Mucosa of stomach (tissue), 1 donor: ENCODE results near the gene ELFN1.

Source experiments
- H3K27me3 ChIP-seq: one replicate; pipeline ENCODE4 v1.7.0; 2013; ENCODE audit warnings: mild to moderate bottlenecking, low read length; ENCODE audit not compliant: control insufficient read depth, insufficient read depth
- H3K36me3 ChIP-seq: one replicate; pipeline ENCODE4 v1.7.0; 2013; ENCODE audit warnings: low read length; ENCODE audit not compliant: control insufficient read depth, insufficient read depth
- H3K4me1 ChIP-seq: one replicate; pipeline ENCODE4 v1.7.0; 2013; ENCODE audit warnings: mild to moderate bottlenecking, low read length; ENCODE audit not compliant: control insufficient read depth, insufficient read depth
- H3K4me3 ChIP-seq: one replicate; pipeline ENCODE4 v1.7.0; 2013; ENCODE audit warnings: low read length
- H3K9ac ChIP-seq: one replicate; pipeline ENCODE4 v1.7.0; 2013; ENCODE audit warnings: mild to moderate bottlenecking, low read length, moderate library complexity
- H3K9me3 ChIP-seq: one replicate; pipeline ENCODE4 v1.7.0; 2013; ENCODE audit warnings: mild to moderate bottlenecking, low read length, moderate library complexity; ENCODE audit not compliant: control insufficient read depth
- donor health status: Pancreatic carcinoma.

ELFN1 gene

GRCh38 chr7:1750541-1751021 is 80.5 kb downstream of the ELFN1 start:
- Histone ChIP-seq H3K4me3 (no peak overlapping the region), H3K4me1 (peaks cover 8% of the 10 kb centered on the region), H3K9ac (no peak overlapping the region), H3K9me3 (no peaks in the 10 kb centered on the region), H3K27me3 (peaks cover 33% of the 10 kb centered on the region), H3K36me3 (no peaks in the 10 kb centered on the region)

- H3K4me1 ChIP-seq = peaks cover 8% of the 10 kb centered on the region
- H3K4me3 ChIP-seq = no peak overlapping the region
- H3K36me3 ChIP-seq = no peaks in the 10 kb centered on the region
- H3K9me3 ChIP-seq = no peaks in the 10 kb centered on the region
- no peak overlapping the region for H3K9ac ChIP-seq
- peaks cover 41% of the 10 kb centered on the region for H3K27me3 ChIP-seq
Observed at GRCh38 chr7:1752111-1752510, 82.0 kb downstream of the ELFN1 start.

- peaks cover 6% of the 10 kb centered on the region for H3K4me1 ChIP-seq
- H3K4me3 ChIP-seq = no peak overlapping the region
- H3K36me3 ChIP-seq = no peaks in the 10 kb centered on the region
- no peaks in the 10 kb centered on the region for H3K9me3 ChIP-seq
- peaks cover 42% of the 10 kb centered on the region for H3K27me3 ChIP-seq
- no peak overlapping the region for H3K9ac ChIP-seq
Observed at GRCh38 chr7:1752771-1753563, 82.9 kb downstream of the ELFN1 start.

- Histone ChIP-seq H3K4me1 (peaks cover under 1% of the 10 kb centered on the region), H3K4me3 (no peak overlapping the region), H3K9ac (no peak overlapping the region), H3K9me3 (no peaks in the 10 kb centered on the region), H3K27me3 (peaks cover 41% of the 10 kb centered on the region), H3K36me3 (no peaks in the 10 kb centered on the region)
Observed at GRCh38 chr7:1753564-1753867, 83.4 kb downstream of the ELFN1 start.

- Histone ChIP-seq H3K4me1 (no peaks in the 10 kb centered on the region), H3K4me3 (no peak overlapping the region), H3K9me3 (no peaks in the 10 kb centered on the region), H3K9ac (no peak overlapping the region), H3K36me3 (no peaks in the 10 kb centered on the region), H3K27me3 (peaks cover 32% of the 10 kb centered on the region)
Observed at GRCh38 chr7:1754345-1754908, 84.3 kb downstream of the ELFN1 start.

GRCh38 chr7:1755783-1756625 is 85.9 kb downstream of the ELFN1 start:
- no peaks in the 10 kb centered on the region for H3K36me3 ChIP-seq
- H3K9ac ChIP-seq = no peak overlapping the region
- no peaks in the 10 kb centered on the region for H3K4me1 ChIP-seq
- no peaks in the 10 kb centered on the region for H3K9me3 ChIP-seq
- H3K4me3 ChIP-seq = no peak overlapping the region
- peaks cover 23% of the 10 kb centered on the region for H3K27me3 ChIP-seq

GRCh38 chr7:1757601-1758000 is 87.5 kb downstream of the ELFN1 start:
- Histone ChIP-seq H3K4me1 (no peaks in the 10 kb centered on the region), H3K27me3 (peaks cover 23% of the 10 kb centered on the region), H3K4me3 (no peak overlapping the region), H3K9me3 (no peaks in the 10 kb centered on the region), H3K9ac (no peak overlapping the region), H3K36me3 (no peaks in the 10 kb centered on the region)

- no peaks in the 10 kb centered on the region for H3K36me3 ChIP-seq
- no peaks in the 10 kb centered on the region for H3K4me1 ChIP-seq
- no peak overlapping the region for H3K4me3 ChIP-seq
- peaks cover 23% of the 10 kb centered on the region for H3K27me3 ChIP-seq
- H3K9me3 ChIP-seq = no peaks in the 10 kb centered on the region
- H3K9ac ChIP-seq = no peak overlapping the region
Observed at GRCh38 chr7:1758028-1758858, 88.2 kb downstream of the ELFN1 start.

- H3K4me3 ChIP-seq = no peak overlapping the region
- H3K9ac ChIP-seq = no peak overlapping the region
- peaks cover 19% of the 10 kb centered on the region for H3K27me3 ChIP-seq
- no peaks in the 10 kb centered on the region for H3K36me3 ChIP-seq
- no peaks in the 10 kb centered on the region for H3K9me3 ChIP-seq
- H3K4me1 ChIP-seq = no peaks in the 10 kb centered on the region
Observed at GRCh38 chr7:1758859-1759521, 88.9 kb downstream of the ELFN1 start.

GRCh38 chr7:1761097-1761496 is 91.0 kb downstream of the ELFN1 start:
- Histone ChIP-seq H3K36me3 (no peaks in the 10 kb centered on the region), H3K4me3 (no peak overlapping the region), H3K4me1 (no peaks in the 10 kb centered on the region), H3K9me3 (no peaks in the 10 kb centered on the region), H3K9ac (no peak overlapping the region), H3K27me3 (peaks cover 10% of the 10 kb centered on the region)

GRCh38 chr7:1761774-1762173 is 91.7 kb downstream of the ELFN1 start:
- Histone ChIP-seq H3K4me1 (no peaks in the 10 kb centered on the region), H3K9me3 (no peaks in the 10 kb centered on the region), H3K27me3 (peaks cover 7% of the 10 kb centered on the region), H3K36me3 (no peaks in the 10 kb centered on the region), H3K4me3 (no peak overlapping the region), H3K9ac (no peak overlapping the region)
